ENCODE data around the gene PLXNC1. TPM values are rescaled to one million over a fixed set of nuclear protein-coding genes. Genes with fewer than 3 reads are reported as not detected.

The PLXNC1 gene
- total and polyA plus RNA-seq, 9 of the 15 experiments (the other 6 are each of a cell fraction or from before 2014, with no cell fraction given): 0.08 to 0.87 (median 0.28) TPM

GRCh38 chr12:94222351-94223084 lies 74.1 kb downstream of the PLXNC1 start:
- in situ Hi-C loops (cut with MboI) (no loop called here), intact Hi-C loops (cut with micrococcal nuclease) (no loop called here)
- no peak for DNase-seq (ENCODE audit: extremely low read depth in 1 of 4, low spot score in 3 of 4)
- no peaks in the 10 kb centered on the region for H3K79me2 ChIP-seq (ENCODE audit: control insufficient read depth, insufficient read depth, low read length)
- no peaks in the 10 kb centered on the region; the same call in 1 of the 2 replicates for H4K20me1 ChIP-seq (replicated peaks; ENCODE audit: control insufficient read depth, insufficient read depth, low read length)
- no TSS peak for BruUV-seq (replicated peaks)
- H3K36me3 ChIP-seq (ENCODE audit: control insufficient read depth, insufficient read depth, low read length): no peaks in the 10 kb centered on the region
- WGBS (ENCODE audit: insufficient coverage, low coverage, missing lambda C conversion rate): 4% methylated on average over 4 of the region's 4 CpGs
- peaks cover 32 to 40% of the 10 kb centered on the region in 2 experiments for H3K27me3 ChIP-seq (ENCODE audit: control insufficient read depth in 2 of 2, insufficient read depth in 2 of 2, low read length in 2 of 2)
- no peak for ATAC-seq
- H3K27ac ChIP-seq (ENCODE audit: extremely low read depth, low read depth, low read length): no peak overlapping the region
- H3K9me3 ChIP-seq (replicated peaks; ENCODE audit: control insufficient read depth, insufficient read depth, low read depth, low read length): no peaks in the 10 kb centered on the region
- peaks cover 0 to 4% of the 10 kb centered on the region in 2 experiments; a peak in 1 of 5 replicates for H3K4me1 ChIP-seq (replicated peaks in 1 of 2; ENCODE audit: control insufficient read depth in 2 of 2, insufficient read depth in 2 of 2, low read length in 2 of 2)
- H2AFZ ChIP-seq (ENCODE audit: low read depth, low read length): no peak overlapping the region
- POLR2A ChIA-PET: interaction anchor here (1.0 to 1.2 kb wide), 2 partner anchors 12 to 14 kb away, joined by 3 to 4 read pairs; no protein-coding TSS in a partner anchor
- CTCF ChIA-PET (ENCODE audit: low intra/inter-chr PET ratio): no interaction called here
- H3K4me2 ChIP-seq (ENCODE audit: insufficient read depth, low read length): no peak overlapping the region
- no peak for TF ChIP-seq NFXL1 (CRISPR knock-in tag; IDR thresholded peaks at IDR 0.05)
- no peak for TF ChIP-seq ZNF79 (CRISPR knock-in tag; IDR thresholded peaks at IDR 0.05; ENCODE audit: low read depth)
- TF ChIP-seq ZNF12 (CRISPR knock-in tag; IDR thresholded peaks at IDR 0.05): no peak
- no peak for TF ChIP-seq RBM22 (IDR thresholded peaks at IDR 0.05; ENCODE audit: low read depth, low read length, poor library complexity, severe bottlenecking)
- TF ChIP-seq CREBBP (IDR thresholded peaks at IDR 0.05; ENCODE audit: low read depth, low read length): no peak
- TF ChIP-seq XRCC3 (IDR thresholded peaks at IDR 0.05): no peak
- no peak for TF ChIP-seq TSHZ1 (CRISPR knock-in tag; IDR thresholded peaks at IDR 0.05)
- TF ChIP-seq SRSF3 (IDR thresholded peaks at IDR 0.05; ENCODE audit: insufficient read depth, low read length): no peak
- TF ChIP-seq, protein P1, sequence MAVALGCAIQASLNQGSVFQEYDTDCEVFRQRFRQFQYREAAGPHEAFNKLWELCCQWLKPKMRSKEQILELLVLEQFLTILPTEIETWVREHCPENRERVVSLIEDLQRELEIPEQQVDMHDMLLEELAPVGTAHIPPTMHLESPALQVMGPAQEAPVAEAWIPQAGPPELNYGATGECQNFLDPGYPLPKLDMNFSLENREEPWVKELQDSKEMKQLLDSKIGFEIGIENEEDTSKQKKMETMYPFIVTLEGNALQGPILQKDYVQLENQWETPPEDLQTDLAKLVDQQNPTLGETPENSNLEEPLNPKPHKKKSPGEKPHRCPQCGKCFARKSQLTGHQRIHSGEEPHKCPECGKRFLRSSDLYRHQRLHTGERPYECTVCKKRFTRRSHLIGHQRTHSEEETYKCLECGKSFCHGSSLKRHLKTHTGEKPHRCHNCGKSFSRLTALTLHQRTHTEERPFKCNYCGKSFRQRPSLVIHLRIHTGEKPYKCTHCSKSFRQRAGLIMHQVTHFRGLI (CRISPR knock-in tag; IDR thresholded peaks at IDR 0.05): no peak
- no peak for TF ChIP-seq RBM14 (IDR thresholded peaks at IDR 0.05; ENCODE audit: borderline replicate concordance, insufficient read depth, low read depth, low read length)
- FAIRE-seq: no peak
- no peak overlapping the region for H3K9ac ChIP-seq (ENCODE audit: insufficient read depth in 1 of 2, low read depth in 2 of 2, low read length in 2 of 2)
- no peak overlapping the region for H3K4me3 ChIP-seq
- H3K9me1 ChIP-seq (ENCODE audit: control insufficient read depth, insufficient read depth, low read length): no peaks in the 10 kb centered on the region

Measured in K562 (cell line).